Measurements from ENCODE around the gene EMC10.
"Not testable (repeated sequence)": the region's sequence is repeated elsewhere in the genome, so short reads cannot be mapped to it uniquely, and the experiment has no call there.

The EMC10 gene

DNA sequence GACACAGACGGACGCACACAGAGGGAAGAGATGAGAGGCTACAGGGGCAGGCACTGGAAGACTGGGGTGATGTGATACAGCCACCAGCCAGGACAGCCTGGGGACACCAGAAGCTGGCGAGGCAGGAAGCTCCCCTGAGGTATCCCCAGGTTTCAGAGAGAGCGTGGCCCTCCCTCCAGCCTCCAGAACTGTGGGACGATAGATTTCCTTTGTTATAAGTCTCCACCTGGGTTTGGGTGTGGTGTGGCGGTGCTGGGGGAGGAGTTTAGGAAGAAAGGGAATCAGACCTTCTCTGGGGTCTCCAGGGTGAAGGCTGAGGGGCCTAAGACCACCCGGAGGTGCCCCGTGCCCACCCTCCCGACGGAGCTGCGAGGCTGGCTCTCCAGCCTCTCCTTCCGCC is 40.1 kb downstream of the EMC10 start:
- DNase-seq: no peak

DNA sequence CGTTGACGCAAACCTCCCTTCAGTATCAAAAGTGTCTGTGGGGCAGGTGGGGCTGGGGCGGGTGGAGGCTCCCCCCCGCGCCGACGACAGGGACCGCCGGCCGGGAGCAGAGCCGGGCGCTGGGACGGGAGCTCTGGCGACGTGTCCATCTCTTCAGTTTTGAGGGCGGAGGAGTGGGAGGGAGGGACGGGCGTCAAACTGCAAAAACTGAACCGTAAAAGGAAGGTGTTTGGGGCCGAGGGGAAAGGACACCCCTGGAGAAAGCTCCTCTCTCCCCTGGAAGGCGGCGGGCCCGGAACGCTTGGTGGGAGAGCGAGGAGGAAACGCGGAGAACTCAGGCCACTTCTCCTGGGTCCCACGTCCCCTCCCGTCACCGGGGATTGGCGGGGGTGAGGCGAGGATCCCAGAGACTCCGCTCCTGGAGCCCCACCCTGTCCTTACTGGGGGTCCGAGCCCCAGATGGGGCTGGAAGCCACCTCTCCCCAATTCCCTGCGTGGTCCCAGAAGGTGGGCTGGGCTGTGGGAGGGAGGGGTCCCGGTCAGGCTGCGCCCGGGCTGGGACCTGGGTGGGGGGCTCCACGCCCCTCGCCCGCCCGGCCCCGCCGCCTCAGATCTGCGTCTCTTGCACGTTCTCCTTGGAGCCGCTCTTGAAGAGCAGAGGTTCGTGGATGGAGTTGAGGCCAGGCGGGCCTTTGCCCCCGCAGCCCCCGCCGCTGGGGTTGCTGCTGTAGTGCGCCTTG is 40.8 kb downstream of the EMC10 start:
- DNase-seq: no peak

DNA sequence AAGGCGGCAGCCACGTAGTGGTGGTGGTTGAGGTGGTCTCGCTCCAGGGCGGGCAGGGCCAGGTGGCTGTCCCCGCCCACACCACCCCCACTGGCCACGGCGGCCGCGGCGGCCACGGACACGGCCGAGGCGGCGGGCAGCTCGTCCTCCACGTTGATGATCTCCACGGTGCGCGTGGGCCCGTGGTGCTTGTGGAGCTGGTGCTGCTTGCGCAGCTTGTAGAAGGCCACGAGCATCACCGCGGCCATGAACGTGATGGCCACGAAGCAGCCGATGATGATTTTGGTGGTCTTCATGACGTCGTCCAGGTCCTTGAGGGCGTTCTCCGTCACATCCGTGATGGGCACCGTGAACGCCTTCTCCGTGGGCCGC is 41.4 kb downstream of the EMC10 start:
- no peak for DNase-seq

DNA sequence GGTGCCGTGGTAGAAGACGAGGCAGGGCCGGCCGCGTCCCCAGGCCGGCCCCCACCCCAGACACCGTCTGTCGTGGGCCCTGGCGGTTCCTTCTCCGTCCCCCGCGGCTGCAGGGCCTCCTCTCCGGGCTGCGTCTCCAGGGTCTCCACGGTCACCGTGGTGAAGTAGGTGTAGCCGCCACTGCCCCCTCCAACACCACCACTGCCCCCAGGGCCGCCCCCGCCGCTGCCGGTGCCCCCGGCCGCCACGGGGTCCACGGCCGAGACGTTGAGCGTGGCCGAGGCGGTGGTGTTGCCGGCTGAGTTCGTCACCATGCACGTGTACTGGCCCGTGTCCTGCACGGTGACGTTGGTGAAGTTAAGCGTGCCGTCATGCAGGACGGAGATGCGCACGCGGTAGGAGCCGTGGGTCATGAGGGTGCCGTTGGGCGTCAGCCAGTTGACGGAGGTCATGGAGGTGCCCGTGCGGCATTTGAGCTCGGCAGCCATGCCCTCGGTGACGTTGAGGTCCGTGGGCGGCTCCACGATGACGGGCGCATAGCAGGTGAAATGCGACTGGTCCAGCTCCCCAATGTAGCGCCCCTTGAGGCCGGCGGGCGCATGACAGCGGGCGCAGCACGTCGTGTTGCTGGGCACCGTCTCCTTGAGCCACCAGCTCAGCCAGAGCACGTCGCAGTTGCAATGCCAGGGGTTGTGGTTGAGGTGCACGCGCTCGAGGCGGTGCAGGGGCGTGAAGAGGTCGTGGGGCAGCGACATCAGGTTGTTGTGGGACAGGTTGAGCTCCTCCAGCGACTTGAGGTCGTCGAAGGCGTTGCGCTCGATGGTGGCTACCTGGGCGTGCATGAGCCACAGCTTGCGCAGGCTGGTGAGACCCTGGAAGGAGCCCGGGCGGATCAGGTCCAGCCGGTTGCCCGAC is 42.0 kb downstream of the EMC10 start:
- DNase-seq: no peak

DNA sequence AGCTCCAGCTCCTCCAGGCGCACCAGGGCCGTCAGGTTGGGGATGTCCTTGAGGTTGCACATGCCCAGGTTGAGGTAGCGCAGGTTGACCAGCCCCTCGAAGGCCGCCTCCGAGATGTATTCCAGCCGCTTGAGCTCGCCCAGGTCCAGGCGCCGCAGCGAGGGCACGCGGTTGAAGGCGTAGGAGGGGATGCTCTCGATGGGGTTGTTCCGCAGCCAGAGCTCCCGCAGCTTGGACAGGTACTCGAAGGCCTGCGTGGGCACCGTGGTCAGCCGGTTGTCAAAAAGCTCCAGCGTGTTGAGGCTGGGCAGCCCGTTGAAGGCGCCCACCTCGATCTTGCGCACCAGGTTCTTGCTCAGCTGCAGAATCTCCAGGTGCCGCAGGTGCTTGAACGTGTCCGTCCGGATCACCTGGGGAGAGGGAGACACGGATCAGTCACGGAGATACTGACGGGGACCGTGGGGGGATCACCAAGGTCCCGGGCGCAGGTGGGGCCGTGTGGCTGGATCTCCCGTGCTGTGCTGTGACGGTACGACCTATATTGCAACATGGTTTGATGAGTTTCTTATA is 42.8 kb downstream of the EMC10 start:
- DNase-seq: no peak

DNA sequence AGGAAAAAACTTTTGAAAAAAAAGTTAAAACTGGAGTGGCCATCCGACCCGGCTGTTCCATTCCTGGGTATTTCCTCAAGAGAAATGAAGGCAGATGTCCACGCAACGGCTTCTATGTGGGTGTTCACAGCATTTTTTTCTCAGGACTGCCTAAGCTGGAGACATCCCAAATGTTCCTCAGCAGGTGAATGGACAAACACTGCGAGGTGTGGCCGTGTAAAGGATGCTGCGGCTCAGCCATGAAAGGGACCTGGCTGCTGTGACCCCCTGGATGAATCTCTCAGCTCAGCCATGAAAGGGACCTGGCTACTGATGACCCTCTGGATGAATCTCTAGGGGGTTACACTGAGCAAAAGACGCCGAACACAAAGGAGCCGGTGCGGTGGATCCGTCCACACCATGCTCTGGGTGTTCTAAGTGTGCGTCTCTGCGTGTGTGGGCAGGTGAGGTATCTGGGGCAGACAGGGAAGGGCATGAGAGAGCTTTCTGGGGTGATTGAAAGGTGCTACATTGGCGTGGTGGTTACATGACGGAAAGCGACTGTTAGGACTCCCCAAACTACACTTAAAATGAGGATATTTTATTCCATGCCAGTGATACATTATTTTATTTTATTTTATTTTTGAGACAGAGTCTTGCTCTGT is 44.6 kb downstream of the EMC10 start:
- no peak for DNase-seq

DNA sequence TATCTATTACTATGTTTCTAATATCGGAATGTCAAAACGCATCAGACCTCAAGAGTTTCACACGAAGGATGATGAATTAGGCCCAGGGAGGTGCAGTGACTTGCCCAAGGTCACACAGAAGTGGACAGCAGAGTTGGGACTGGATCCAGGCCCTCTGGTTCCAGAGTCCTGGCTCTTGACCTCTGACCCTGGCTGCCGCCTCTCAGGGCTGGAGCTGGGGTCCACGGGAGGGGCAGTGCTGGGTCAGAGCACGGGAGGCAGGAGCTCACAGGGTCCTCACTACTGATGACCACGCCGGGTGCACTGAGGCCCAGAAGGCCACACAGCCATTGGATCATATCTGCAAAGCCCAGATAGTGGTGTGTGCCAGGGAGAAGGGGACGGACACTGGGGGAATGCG is 46.6 kb downstream of the EMC10 start:
- DNase-seq: no peak

DNA sequence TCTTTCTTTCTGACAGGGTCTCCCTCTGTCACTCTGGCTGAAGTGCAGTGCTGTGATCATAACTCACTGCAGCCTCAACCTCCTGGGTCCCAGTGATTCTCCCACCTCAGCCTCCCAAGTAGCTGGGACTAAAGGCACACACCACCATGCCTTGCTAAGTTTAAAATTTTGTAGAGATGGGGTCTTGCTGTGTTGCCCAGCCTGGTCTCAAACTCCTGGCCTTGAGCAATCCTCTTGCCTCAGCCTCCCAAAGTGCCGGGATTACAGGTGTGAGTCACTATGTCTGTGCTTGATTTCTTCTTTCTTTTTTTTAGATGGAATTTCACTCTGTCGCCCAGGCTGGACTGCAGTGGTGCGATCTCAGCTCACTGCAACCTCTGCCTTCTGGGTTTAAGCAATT is 51.7 kb downstream of the EMC10 start:
- not testable (repeated sequence) for DNase-seq

DNA sequence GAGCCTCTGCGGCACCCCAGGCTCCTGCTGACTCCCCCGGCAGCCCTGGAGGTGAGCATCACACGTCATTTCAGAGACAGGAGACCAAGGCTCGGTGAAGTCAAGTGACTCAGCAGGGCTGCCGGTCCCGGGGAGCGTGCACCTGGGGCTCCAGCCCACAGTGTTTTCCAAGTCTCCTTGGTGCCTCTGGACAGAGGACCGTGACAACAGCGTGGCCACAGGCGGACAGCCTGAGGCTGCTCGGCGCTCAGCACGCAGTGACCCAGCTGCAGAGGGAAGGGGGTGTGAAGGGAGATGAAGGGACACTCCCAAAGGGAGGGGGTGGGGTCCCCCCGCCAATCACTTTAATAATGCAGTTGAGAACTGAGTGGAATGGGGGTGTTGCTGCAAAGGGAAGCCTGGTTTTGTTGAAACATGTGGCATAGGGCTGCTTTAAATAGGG is 54.9 kb downstream of the EMC10 start:
- no peak for DNase-seq

DNA sequence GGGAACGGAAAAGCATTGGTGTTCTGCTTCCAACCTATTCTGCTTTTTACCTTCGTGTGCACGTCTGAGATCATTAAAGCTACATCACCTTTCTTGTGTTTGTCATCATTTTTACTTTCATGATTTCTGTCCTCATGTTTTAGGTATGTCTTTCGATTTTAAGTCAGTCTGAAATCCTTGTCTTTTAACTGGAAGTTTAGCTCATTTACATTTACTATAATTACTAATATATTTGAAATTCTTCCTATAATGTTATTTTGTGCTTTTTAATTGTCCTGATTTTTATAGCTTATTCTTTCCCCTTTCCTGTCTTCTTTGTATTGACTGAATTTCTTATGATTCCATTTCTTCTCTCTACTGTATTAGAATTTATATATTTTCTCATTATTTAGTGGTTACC is 56.6 kb downstream of the EMC10 start:
- DNase-seq: no peak

DNA sequence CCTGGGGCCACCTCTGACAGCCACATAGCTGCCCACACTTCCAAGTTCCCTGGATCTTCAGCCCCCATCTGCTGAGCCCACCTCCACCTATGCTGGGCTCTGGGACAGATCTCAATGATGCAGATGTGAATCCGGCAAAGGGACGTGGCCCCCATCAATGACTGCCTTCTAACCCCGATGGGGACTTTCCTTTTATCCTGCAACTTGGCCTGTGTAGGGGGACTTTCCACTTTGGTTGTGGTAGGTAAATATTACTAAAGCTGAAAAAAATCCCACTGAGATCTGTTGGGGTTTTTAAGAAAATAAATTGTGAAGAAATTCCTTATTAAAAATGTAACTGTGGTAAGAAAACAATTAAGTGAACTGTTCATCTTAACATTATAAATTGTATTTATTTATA is 58.2 kb downstream of the EMC10 start:
- no peak for DNase-seq

DNA sequence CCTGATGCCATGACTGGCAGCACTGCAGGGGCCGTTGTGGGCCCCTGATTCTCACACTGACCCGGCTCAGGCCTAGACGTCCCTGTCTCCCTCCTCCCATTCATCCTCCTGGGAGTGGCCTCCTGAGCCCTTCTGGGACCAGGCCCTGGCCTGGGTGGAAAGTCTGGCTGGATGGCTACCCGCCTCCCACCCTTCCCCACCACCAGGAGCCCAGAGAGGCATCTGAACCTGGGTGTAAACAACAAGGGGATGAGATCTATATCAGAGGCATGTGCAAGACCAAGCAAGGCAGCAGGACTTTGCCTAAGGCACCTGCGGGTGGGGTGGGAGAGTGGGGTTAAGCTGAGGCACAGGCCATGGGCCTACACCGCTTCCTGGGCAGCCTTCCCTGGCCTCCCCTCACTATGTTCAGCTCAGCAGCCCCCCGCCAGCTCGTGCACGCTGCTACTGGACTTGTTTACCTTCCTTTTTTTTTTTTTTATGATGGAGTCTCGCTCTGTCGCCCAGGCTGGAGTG is 59.4 kb downstream of the EMC10 start:
- no peak for DNase-seq

DNA sequence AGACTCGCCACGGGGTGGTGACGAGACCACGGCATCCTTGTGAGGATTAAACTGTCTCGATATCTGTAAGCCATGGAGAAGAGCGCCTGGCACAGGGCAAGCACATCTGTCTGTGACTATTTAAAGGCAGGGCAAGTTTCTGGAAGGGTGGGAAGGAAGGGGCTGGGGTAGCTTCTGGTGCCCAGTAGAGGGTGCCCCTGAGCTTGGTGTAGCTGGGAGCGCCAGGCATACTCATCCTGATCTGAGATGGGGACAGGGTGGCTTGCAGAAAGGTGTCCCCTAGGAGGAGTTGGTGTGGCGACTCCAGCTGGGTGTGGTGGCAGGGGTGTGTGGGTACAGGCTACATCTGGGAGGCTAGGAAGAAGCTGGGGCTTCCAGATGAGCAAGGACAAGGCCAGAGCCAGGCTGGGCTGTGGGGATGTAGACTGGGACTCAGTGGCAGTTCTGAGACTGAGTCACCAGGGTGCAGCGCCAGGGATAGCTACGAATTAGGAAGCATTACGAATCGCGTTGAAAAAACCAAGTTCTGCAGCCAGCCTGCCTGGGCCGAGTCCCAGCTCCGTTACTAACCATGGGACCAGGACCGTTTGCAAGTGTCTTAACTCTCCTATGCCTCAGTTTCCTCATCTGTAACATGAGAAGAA is 60.5 kb downstream of the EMC10 start:
- DNase-seq: no peak

DNA sequence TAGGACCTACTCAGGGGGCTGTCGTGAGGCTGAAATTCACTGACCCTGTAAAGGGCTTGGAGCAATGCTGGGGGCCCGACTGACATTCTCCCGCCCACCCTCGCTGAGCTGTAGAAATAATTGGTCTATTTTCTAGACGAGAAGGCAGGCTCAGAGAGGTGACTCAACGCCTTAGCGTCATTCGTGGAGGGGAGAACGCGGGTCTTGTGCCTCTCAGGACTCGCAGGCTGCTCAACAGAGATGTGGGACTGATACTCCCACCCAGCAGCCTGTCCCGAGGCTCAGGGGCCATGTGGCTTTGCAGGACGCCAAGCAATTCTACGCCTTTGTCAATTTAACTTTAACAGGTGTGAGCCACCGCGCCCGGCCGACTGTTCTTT is 61.0 kb downstream of the EMC10 start:
- no peak for DNase-seq

DNA sequence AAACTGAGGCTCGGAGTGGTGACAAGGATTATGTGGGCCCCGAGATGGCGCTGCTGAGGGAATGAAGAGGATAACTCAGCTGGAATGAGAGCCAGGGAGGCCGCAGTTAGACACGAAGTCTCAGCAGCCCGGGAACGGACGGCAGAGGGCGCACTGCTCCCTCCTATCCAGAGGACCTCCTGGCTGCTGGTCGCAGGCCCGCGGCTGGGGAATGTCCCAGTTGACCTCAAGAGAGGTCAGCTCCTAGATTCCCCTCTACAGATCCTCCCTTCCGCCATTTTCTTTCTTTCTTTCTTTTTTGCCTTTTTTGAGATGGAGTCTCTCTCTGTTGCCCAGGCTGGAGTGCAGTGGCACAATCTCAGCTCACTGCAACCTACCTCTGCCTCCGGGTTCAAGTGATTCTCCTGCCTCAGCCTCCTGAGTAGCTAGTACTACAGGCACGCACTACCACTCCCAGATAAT is 61.5 kb downstream of the EMC10 start:
- DNase-seq: peak; percentile 32

Data from activated CD4-positive, alpha-beta T cell treated with anti-CD3 and anti-CD28 coated beads for 1 hour (primary cell).